SJCRH30 (cell line): ENCODE measurements around the gene TTLL3. TPM values are rescaled to one million over a fixed set of nuclear protein-coding genes. Genes with fewer than 3 reads are reported as not detected.
"Not testable (repeated sequence)": the region's sequence is repeated elsewhere in the genome, so short reads cannot be mapped to it uniquely, and the experiment has no call there.

ENCODE experiments used
- DNase-seq, 2 experiments: peaks; one replicate each; pipeline ENCODE4 v3.0.0-alpha.2; 2015 to 2020
- H3K27ac ChIP-seq: fragments of 250-450 bp; sonication (Bioruptor Pico); 2 replicates; pipeline ENCODE4 v1.5.1; 2020; ENCODE audit warnings: mild to moderate bottlenecking, moderate library complexity
- H3K27me3 ChIP-seq: fragments of 250-450 bp; sonication (Bioruptor Pico); 2 replicates; pipeline ENCODE4 v1.5.1; 2020; ENCODE audit warnings: mild to moderate bottlenecking, moderate library complexity
- H3K36me3 ChIP-seq: fragments of 250-450 bp; sonication (Bioruptor Pico); 2 replicates; pipeline ENCODE4 v1.5.1; 2020; ENCODE audit warnings: mild to moderate bottlenecking, moderate library complexity
- H3K4me1 ChIP-seq: fragments of 250-450 bp; sonication (Bioruptor Pico); 2 replicates; pipeline ENCODE4 v1.5.1; 2020; ENCODE audit warnings: mild to moderate bottlenecking, moderate library complexity
- H3K4me3 ChIP-seq: fragments of 250-450 bp; sonication (Bioruptor Pico); 2 replicates; pipeline ENCODE4 v1.5.1; 2020; ENCODE audit warnings: mild to moderate bottlenecking, moderate library complexity
- H3K9me3 ChIP-seq: fragments of 250-450 bp; sonication (Bioruptor Pico); replicated peaks from 2 replicates; pipeline ENCODE4 v1.5.1; 2020; ENCODE audit warnings: mild to moderate bottlenecking, moderate library complexity
- total RNA-seq: library from RNA; depleted of rRNA; stranded (reverse); fragments of >200 nt; shearing (Covaris generic); gene quantifications from 2 replicates; pipeline ENCODE4 v1.2.3, GENCODE V29; 2014; rRNA removed

The TTLL3 gene
- 7.0 and 14.9 TPM in 2 replicates for total RNA-seq

GRCh38 chr3:9809615-9810432, at the start of gene TTLL3:
TSS of gene TTLL3 (plus strand) at chr3:9810262. CDS start at chr3:9810662, 400 bp downstream.
- peaks cover 14% of the 10 kb centered on the region for H3K36me3 ChIP-seq
- no peaks in the 10 kb centered on the region for H3K27me3 ChIP-seq
- no peak for DNase-seq
- no peak within 1 kb of the TSS for H3K4me3 ChIP-seq
- no peaks in the 10 kb centered on the region for H3K9me3 ChIP-seq
- no peak within 1 kb of the TSS for H3K27ac ChIP-seq
- no peaks in the 10 kb centered on the region for H3K4me1 ChIP-seq

GRCh38 chr3:9760779-9761505, 49.1 kb upstream of the TTLL3 start:
- Histone ChIP-seq H3K27ac (no peak overlapping the region), H3K4me3 (no peak overlapping the region), H3K4me1 (no peaks in the 10 kb centered on the region), H3K9me3 (no peaks in the 10 kb centered on the region), H3K27me3 (no peaks in the 10 kb centered on the region), H3K36me3 (peaks cover 13% of the 10 kb centered on the region)
- DNase-seq, result no peak

GRCh38 chr3:9761919-9762318, 48.1 kb upstream of the TTLL3 start:
- peaks cover 8% of the 10 kb centered on the region for H3K36me3 ChIP-seq
- no peaks in the 10 kb centered on the region for H3K9me3 ChIP-seq
- no peaks in the 10 kb centered on the region for H3K27me3 ChIP-seq
- no peak overlapping the region for H3K27ac ChIP-seq
- H3K4me1 ChIP-seq, result no peaks in the 10 kb centered on the region
- no peak for DNase-seq
- no peak overlapping the region for H3K4me3 ChIP-seq

GRCh38 chr3:9762871-9763270, 47.2 kb upstream of the TTLL3 start:
- Histone ChIP-seq H3K4me1 (no peaks in the 10 kb centered on the region), H3K9me3 (no peaks in the 10 kb centered on the region), H3K27ac (no peak overlapping the region), H3K4me3 (no peak overlapping the region), H3K27me3 (no peaks in the 10 kb centered on the region), H3K36me3 (peaks cover 5% of the 10 kb centered on the region)
- no peak for DNase-seq

- Histone ChIP-seq H3K36me3 (no peaks in the 10 kb centered on the region), H3K27me3 (no peaks in the 10 kb centered on the region), H3K27ac (no peak overlapping the region), H3K9me3 (no peaks in the 10 kb centered on the region), H3K4me1 (no peaks in the 10 kb centered on the region), H3K4me3 (no peak overlapping the region)
- DNase-seq, result no peak
Measured at GRCh38 chr3:9765865-9766264, 44.2 kb upstream of the TTLL3 start.

GRCh38 chr3:9767418-9767817, 42.6 kb upstream of the TTLL3 start:
- H3K36me3 ChIP-seq, result no peaks in the 10 kb centered on the region
- no peak for DNase-seq

GRCh38 chr3:9768141-9768775, 41.8 kb upstream of the TTLL3 start:
- H3K9me3 ChIP-seq, result no peaks in the 10 kb centered on the region
- H3K4me3 ChIP-seq, result no peak overlapping the region
- H3K4me1 ChIP-seq, result no peaks in the 10 kb centered on the region

More at GRCh38 chr3:9767418-9767817, 42.6 kb upstream of the TTLL3 start:
- Histone ChIP-seq H3K27ac (no peak overlapping the region), H3K4me1 (no peaks in the 10 kb centered on the region), H3K27me3 (no peaks in the 10 kb centered on the region), H3K9me3 (no peaks in the 10 kb centered on the region), H3K4me3 (no peak overlapping the region)

GRCh38 chr3:9769012-9769411, 41.0 kb upstream of the TTLL3 start:
- Histone ChIP-seq H3K4me1 (no peaks in the 10 kb centered on the region), H3K36me3 (no peaks in the 10 kb centered on the region), H3K9me3 (no peaks in the 10 kb centered on the region), H3K4me3 (no peak overlapping the region), H3K27ac (no peak overlapping the region), H3K27me3 (no peaks in the 10 kb centered on the region)
- DNase-seq, result no peak

More at GRCh38 chr3:9768141-9768775, 41.8 kb upstream of the TTLL3 start:
- Histone ChIP-seq H3K27me3 (no peaks in the 10 kb centered on the region), H3K27ac (no peak overlapping the region), H3K36me3 (no peaks in the 10 kb centered on the region)
- DNase-seq, result no peak

- no peaks in the 10 kb centered on the region for H3K36me3 ChIP-seq
- peak; percentile 52 to 64 for DNase-seq
- H3K4me3 ChIP-seq, result peak within 1 kb of the TSS; percentile 50
- H3K27me3 ChIP-seq, result no peaks in the 10 kb centered on the region
- no peak within 1 kb of the TSS for H3K27ac ChIP-seq
- H3K4me1 ChIP-seq, result no peaks in the 10 kb centered on the region
- no peaks in the 10 kb centered on the region for H3K9me3 ChIP-seq
Measured at GRCh38 chr3:9769426-9770275, 40.4 kb upstream of the TTLL3 start, which contains the start of gene CAMK1. TSS of gene CAMK1 (minus strand) at chr3:9769947. CDS start at chr3:9767749, 2,198 bp downstream.

- Histone ChIP-seq H3K9me3 (no peaks in the 10 kb centered on the region), H3K4me3 (peak overlapping the region; percentile 50; the same call in 1 of the 2 replicates), H3K36me3 (no peaks in the 10 kb centered on the region), H3K4me1 (no peaks in the 10 kb centered on the region), H3K27ac (no peak overlapping the region), H3K27me3 (no peaks in the 10 kb centered on the region)
- DNase-seq, result no peak
Measured at GRCh38 chr3:9770276-9770812, 39.7 kb upstream of the TTLL3 start.

GRCh38 chr3:9771007-9771406, 39.1 kb upstream of the TTLL3 start:
- DNase-seq, H3K27me3 ChIP-seq, H3K4me1 ChIP-seq, H3K4me3 ChIP-seq, H3K36me3 ChIP-seq, H3K27ac ChIP-seq, H3K9me3 ChIP-seq: not testable (repeated sequence)

GRCh38 chr3:9776896-9777693, 33.0 kb upstream of the TTLL3 start:
- Histone ChIP-seq H3K4me3 (no peak overlapping the region), H3K36me3 (no peaks in the 10 kb centered on the region), H3K9me3 (no peaks in the 10 kb centered on the region), H3K27ac (no peak overlapping the region), H3K27me3 (no peaks in the 10 kb centered on the region), H3K4me1 (no peaks in the 10 kb centered on the region)
- no peak for DNase-seq

GRCh38 chr3:9777694-9778021, 32.4 kb upstream of the TTLL3 start:
- no peak for DNase-seq
- H3K4me1 ChIP-seq, result no peaks in the 10 kb centered on the region
- H3K9me3 ChIP-seq, result no peaks in the 10 kb centered on the region
- no peaks in the 10 kb centered on the region for H3K27me3 ChIP-seq
- H3K4me3 ChIP-seq, result no peak overlapping the region
- H3K36me3 ChIP-seq, result no peaks in the 10 kb centered on the region
- no peak overlapping the region for H3K27ac ChIP-seq
